Loucy (cell line): ENCODE measurements around the gene ADGRF4.

Source experiments
- H2AFZ ChIP-seq: fragments of 200-600 bp; sonication (generic); 2 replicates; pipeline ENCODE4 v1.6.0; 2016; ENCODE audit warnings: antibody characterized with exemption, mild to moderate bottlenecking, low read length, moderate library complexity
- H3F3A ChIP-seq: fragments of 200-600 bp; 2 replicates; pipeline ENCODE4 v1.6.0; 2016; ENCODE audit warnings: antibody characterized with exemption, low read depth, mild to moderate bottlenecking
- H3K27me3 ChIP-seq: fragments of 200-600 bp; sonication (generic); 2 replicates; pipeline ENCODE4 v1.6.1; 2014; ENCODE audit warnings: low read length, mild to moderate bottlenecking; ENCODE audit not compliant: insufficient read depth, poor library complexity, severe bottlenecking
- H3K36me3 ChIP-seq: fragments of 200-600 bp; sonication (generic); 2 replicates; pipeline ENCODE4 v1.6.1; 2016; ENCODE audit warnings: low read length; ENCODE audit not compliant: insufficient read depth
- H3K4me1 ChIP-seq: fragments of 200-600 bp; sonication (generic); 2 replicates; pipeline ENCODE4 v1.5.1; 2014; ENCODE audit warnings: low read length, mild to moderate bottlenecking; ENCODE audit not compliant: insufficient read depth, poor library complexity, severe bottlenecking
- H3K4me2 ChIP-seq: fragments of 200-600 bp; sonication (generic); 2 replicates; pipeline ENCODE4 v1.6.0; 2014; ENCODE audit warnings: antibody characterized with exemption, low read length, low read depth, mild to moderate bottlenecking; ENCODE audit not compliant: poor library complexity, severe bottlenecking
- H3K4me3 ChIP-seq: fragments of 200-600 bp; sonication (generic); 2 replicates; pipeline ENCODE4 v1.5.1; 2014; ENCODE audit warnings: low read length, mild to moderate bottlenecking, mixed read lengths; ENCODE audit not compliant: poor library complexity, severe bottlenecking
- H3K79me2 ChIP-seq: fragments of 200-600 bp; sonication (generic); 2 replicates; pipeline ENCODE4 v1.6.1; 2014; ENCODE audit warnings: low read length; ENCODE audit not compliant: insufficient read depth
- H3K9ac ChIP-seq: fragments of 200-600 bp; sonication (generic); 2 replicates; pipeline ENCODE4 v1.6.0; 2014; ENCODE audit warnings: mild to moderate bottlenecking, low read depth, low read length, moderate library complexity; ENCODE audit not compliant: poor library complexity, severe bottlenecking
- H3K9me2 ChIP-seq: fragments of 200-600 bp; sonication (generic); replicated peaks from 2 replicates; pipeline ENCODE4 v1.6.1; 2016; ENCODE audit warnings: low read depth, low read length, mixed read lengths
- H3K9me3 ChIP-seq: fragments of 200-600 bp; sonication (generic); 2 replicates; pipeline ENCODE4 v1.6.1; 2014; ENCODE audit warnings: mild to moderate bottlenecking, antibody characterized with exemption, low read length, low read depth; ENCODE audit not compliant: insufficient read depth
- H4K20me1 ChIP-seq: fragments of 200-600 bp; sonication (generic); 2 replicates; pipeline ENCODE4 v1.6.0; 2014; ENCODE audit warnings: antibody characterized with exemption, low read length, mild to moderate bottlenecking; ENCODE audit not compliant: insufficient read depth, poor library complexity, severe bottlenecking
- CTCF ChIP-seq: fragments of 200-600 bp; sonication (generic); conservative IDR thresholded peaks from 2 replicates; pipeline ENCODE4 v1.5.1; 2014; ENCODE audit warnings: mild to moderate bottlenecking, antibody characterized with exemption, low read length
- EZH2phosphoT487 ChIP-seq: fragments of 200-600 bp; IDR thresholded peaks from 2 replicates; pipeline ENCODE4 v1.6.1; 2018; ENCODE audit warnings: antibody characterized with exemption, mild to moderate bottlenecking, moderate library complexity, borderline replicate concordance

Gene ADGRF4

GRCh38 chr6:47700053-47700452 lies 1.7 kb downstream of the ADGRF4 start:
- Histone ChIP-seq H3K9ac (no peak overlapping the region), H3K9me3 (no peaks in the 10 kb centered on the region), H3F3A (no peaks in the 10 kb centered on the region), H3K4me1 (no peaks in the 10 kb centered on the region), H3K79me2 (no peaks in the 10 kb centered on the region), H4K20me1 (no peaks in the 10 kb centered on the region), H2AFZ (no peak overlapping the region), H3K36me3 (no peaks in the 10 kb centered on the region), H3K4me3 (no peak overlapping the region), H3K9me2 (no peaks in the 10 kb centered on the region), H3K27me3 (peaks cover 28% of the 10 kb centered on the region), H3K4me2 (no peak overlapping the region)
- TF ChIP-seq EZH2phosphoT487 (no peak), CTCF (no peak)

GRCh38 chr6:47700596-47700995 lies 2.2 kb downstream of the ADGRF4 start:
- no peaks in the 10 kb centered on the region for H4K20me1 ChIP-seq
- H3K9me2 ChIP-seq: no peaks in the 10 kb centered on the region
- peaks cover 29% of the 10 kb centered on the region for H3K27me3 ChIP-seq
- H3K4me2 ChIP-seq: no peak overlapping the region
- H3K4me1 ChIP-seq: no peaks in the 10 kb centered on the region
- no peaks in the 10 kb centered on the region for H3K9me3 ChIP-seq
- no peaks in the 10 kb centered on the region for H3K36me3 ChIP-seq
- H3K79me2 ChIP-seq: no peaks in the 10 kb centered on the region
- no peak overlapping the region for H3K4me3 ChIP-seq
- no peak overlapping the region for H2AFZ ChIP-seq
- H3F3A ChIP-seq: no peaks in the 10 kb centered on the region
- no peak for TF ChIP-seq CTCF
- no peak for TF ChIP-seq EZH2phosphoT487
- H3K9ac ChIP-seq: no peak overlapping the region

GRCh38 chr6:47701363-47701762 lies 3.0 kb downstream of the ADGRF4 start:
- Histone ChIP-seq H3K9ac (no peak overlapping the region), H3K79me2 (no peaks in the 10 kb centered on the region), H3K4me3 (no peak overlapping the region), H3K36me3 (no peaks in the 10 kb centered on the region), H3K4me1 (no peaks in the 10 kb centered on the region), H3K9me2 (no peaks in the 10 kb centered on the region), H3F3A (no peaks in the 10 kb centered on the region), H4K20me1 (no peaks in the 10 kb centered on the region), H3K4me2 (no peak overlapping the region), H2AFZ (no peak overlapping the region), H3K9me3 (no peaks in the 10 kb centered on the region), H3K27me3 (peaks cover 36% of the 10 kb centered on the region)
- TF ChIP-seq EZH2phosphoT487 (no peak), CTCF (no peak)
